ENCODE results near the gene RPS6KL1.

DNA sequence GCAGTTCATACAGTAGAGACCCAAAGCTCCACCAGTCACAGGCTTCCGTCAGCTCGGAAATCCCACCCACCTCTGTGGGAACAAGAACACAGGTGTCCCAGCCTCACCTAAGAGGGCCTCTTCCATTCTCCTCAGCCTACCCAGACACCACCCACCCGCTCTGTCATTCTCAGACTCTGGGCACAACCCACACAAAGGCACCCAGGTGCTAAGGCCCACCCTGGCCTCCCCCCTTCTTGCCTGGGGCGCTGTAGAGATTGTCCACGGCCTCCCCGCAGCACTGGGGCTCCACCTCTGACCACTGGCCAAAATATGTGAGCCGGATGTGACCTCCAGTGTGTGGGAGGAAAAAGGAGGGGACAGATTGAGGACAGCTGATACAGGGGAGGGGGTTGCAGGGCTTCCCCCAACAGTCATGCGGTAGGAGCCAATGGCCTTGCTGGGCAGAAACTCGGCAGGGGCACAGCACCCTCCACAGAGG, 14.2 kb downstream of the RPS6KL1 start:
- TF ChIP-seq EZH2phosphoT487 (IDR thresholded peaks at IDR 0.05; ENCODE audit: insufficient read depth, low read depth) (no peak), EZH2 (IDR thresholded peaks at IDR 0.05; ENCODE audit: insufficient read depth, poor library complexity, severe bottlenecking) (no peak)
